ENCODE results near the gene HBS1L. TPM values are rescaled to one million over a fixed set of nuclear protein-coding genes. Genes with fewer than 3 reads are reported as not detected.

Gene HBS1L
- total and polyA plus RNA-seq, 4 donors, result 32.7 to 89.0 (median 52.2) TPM

GRCh38 chr6:135054226-135054568 lies 425 bp downstream of the HBS1L start:
- peaks cover 5 to 24% (median 13%) of the 10 kb centered on the region in 4 donors for H3K4me1 ChIP-seq (ENCODE audit: control insufficient read depth in 4 of 4, insufficient read depth in 4 of 4, low read length in 3 of 4)
- no peaks in the 10 kb centered on the region for H3K9me3 ChIP-seq (ENCODE audit: control insufficient read depth in 4 of 4, low read length in 3 of 4)
- H3K9ac ChIP-seq (ENCODE audit: low read depth in 1 of 2, low read length in 2 of 2), result peak overlapping the region; percentile 94 to 96
- peak overlapping the region; percentile 61 to 82 for H3K27ac ChIP-seq (ENCODE audit: low read depth in 1 of 2, low read length in 2 of 2)
- DNase-seq (ENCODE audit: low spot score), result no peak
- H3K27me3 ChIP-seq (ENCODE audit: control insufficient read depth in 4 of 4, insufficient read depth in 4 of 4, low read length in 3 of 4), result no peaks in the 10 kb centered on the region
- peaks cover 0 to 6% (median 1%) of the 10 kb centered on the region in 4 donors for H3K36me3 ChIP-seq (ENCODE audit: control insufficient read depth in 4 of 4, insufficient read depth in 3 of 4, low read depth in 1 of 4, low read length in 3 of 4)
- 0% methylated on average over 9 of the region's 9 CpGs for WGBS
- H3K4me3 ChIP-seq (ENCODE audit: low read depth in 1 of 3, low read length in 3 of 3), result peak overlapping the region; percentile 82 to 96 (median 90)
- TF ChIP-seq HNF4A (conservative IDR thresholded peaks at IDR 0.05) (no peak), JUND (IDR thresholded peaks at IDR 0.05) (no peak), TAF1 (conservative IDR thresholded peaks at IDR 0.05) (no peak), YY1 (IDR thresholded peaks at IDR 0.05) (no peak), FOXA2 (IDR thresholded peaks at IDR 0.05) (no peak), FOXA1 (IDR thresholded peaks at IDR 0.05) (no peak), RAD21 (IDR thresholded peaks at IDR 0.05) (no peak), RXRA (IDR thresholded peaks at IDR 0.05) (no peak)
- TF ChIP-seq, protein P1, sequence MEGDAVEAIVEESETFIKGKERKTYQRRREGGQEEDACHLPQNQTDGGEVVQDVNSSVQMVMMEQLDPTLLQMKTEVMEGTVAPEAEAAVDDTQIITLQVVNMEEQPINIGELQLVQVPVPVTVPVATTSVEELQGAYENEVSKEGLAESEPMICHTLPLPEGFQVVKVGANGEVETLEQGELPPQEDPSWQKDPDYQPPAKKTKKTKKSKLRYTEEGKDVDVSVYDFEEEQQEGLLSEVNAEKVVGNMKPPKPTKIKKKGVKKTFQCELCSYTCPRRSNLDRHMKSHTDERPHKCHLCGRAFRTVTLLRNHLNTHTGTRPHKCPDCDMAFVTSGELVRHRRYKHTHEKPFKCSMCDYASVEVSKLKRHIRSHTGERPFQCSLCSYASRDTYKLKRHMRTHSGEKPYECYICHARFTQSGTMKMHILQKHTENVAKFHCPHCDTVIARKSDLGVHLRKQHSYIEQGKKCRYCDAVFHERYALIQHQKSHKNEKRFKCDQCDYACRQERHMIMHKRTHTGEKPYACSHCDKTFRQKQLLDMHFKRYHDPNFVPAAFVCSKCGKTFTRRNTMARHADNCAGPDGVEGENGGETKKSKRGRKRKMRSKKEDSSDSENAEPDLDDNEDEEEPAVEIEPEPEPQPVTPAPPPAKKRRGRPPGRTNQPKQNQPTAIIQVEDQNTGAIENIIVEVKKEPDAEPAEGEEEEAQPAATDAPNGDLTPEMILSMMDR (IDR thresholded peaks at IDR 0.05; ENCODE audit: low read depth, low read length, missing input control), result no peak
- TF ChIP-seq, protein P2, sequence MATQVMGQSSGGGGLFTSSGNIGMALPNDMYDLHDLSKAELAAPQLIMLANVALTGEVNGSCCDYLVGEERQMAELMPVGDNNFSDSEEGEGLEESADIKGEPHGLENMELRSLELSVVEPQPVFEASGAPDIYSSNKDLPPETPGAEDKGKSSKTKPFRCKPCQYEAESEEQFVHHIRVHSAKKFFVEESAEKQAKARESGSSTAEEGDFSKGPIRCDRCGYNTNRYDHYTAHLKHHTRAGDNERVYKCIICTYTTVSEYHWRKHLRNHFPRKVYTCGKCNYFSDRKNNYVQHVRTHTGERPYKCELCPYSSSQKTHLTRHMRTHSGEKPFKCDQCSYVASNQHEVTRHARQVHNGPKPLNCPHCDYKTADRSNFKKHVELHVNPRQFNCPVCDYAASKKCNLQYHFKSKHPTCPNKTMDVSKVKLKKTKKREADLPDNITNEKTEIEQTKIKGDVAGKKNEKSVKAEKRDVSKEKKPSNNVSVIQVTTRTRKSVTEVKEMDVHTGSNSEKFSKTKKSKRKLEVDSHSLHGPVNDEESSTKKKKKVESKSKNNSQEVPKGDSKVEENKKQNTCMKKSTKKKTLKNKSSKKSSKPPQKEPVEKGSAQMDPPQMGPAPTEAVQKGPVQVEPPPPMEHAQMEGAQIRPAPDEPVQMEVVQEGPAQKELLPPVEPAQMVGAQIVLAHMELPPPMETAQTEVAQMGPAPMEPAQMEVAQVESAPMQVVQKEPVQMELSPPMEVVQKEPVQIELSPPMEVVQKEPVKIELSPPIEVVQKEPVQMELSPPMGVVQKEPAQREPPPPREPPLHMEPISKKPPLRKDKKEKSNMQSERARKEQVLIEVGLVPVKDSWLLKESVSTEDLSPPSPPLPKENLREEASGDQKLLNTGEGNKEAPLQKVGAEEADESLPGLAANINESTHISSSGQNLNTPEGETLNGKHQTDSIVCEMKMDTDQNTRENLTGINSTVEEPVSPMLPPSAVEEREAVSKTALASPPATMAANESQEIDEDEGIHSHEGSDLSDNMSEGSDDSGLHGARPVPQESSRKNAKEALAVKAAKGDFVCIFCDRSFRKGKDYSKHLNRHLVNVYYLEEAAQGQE (IDR thresholded peaks at IDR 0.05), result no peak
- TF ChIP-seq, protein P3, sequence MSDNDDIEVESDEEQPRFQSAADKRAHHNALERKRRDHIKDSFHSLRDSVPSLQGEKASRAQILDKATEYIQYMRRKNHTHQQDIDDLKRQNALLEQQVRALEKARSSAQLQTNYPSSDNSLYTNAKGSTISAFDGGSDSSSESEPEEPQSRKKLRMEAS (IDR thresholded peaks at IDR 0.05), result no peak

DNA sequence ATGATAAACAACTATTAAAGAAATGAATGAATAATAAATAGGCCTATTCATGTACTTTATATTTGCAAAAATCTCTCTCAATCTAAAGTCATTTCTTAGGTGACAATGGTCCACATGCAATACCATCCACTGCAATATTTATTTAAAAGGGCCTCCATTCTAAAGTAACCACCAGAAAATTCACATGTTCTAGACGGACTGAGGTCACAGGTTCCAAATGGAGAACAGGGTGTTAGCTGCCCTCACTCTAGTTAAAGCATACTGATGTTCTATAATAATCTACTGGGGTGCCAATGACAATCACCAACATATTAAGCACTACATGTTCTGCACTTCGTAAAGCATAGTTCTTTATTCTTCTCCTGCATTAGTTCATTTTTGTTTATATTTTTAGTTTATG lies 1.2 kb downstream of the HBS1L start:
- no peak overlapping the region for H3K9ac ChIP-seq (ENCODE audit: low read depth in 1 of 2, low read length in 2 of 2)
- no peak for TF ChIP-seq ATF3 (IDR thresholded peaks at IDR 0.05)
- no peak for TF ChIP-seq SP1 (IDR thresholded peaks at IDR 0.05)
- TF ChIP-seq, protein P1 (IDR thresholded peaks at IDR 0.05; ENCODE audit: low read depth, low read length, missing input control), result no peak
- TF ChIP-seq, protein P3 (IDR thresholded peaks at IDR 0.05), result no peak
- TF ChIP-seq NR2F2 (IDR thresholded peaks at IDR 0.05), result no peak
- TF ChIP-seq, protein P2 (IDR thresholded peaks at IDR 0.05), result no peak
- no peak for TF ChIP-seq EGR1 (IDR thresholded peaks at IDR 0.05; ENCODE audit: low read depth in 2 of 2)
- TF ChIP-seq JUND (IDR thresholded peaks at IDR 0.05), result no peak
- TF ChIP-seq YY1 (IDR thresholded peaks at IDR 0.05), result no peak
- TF ChIP-seq RXRA (IDR thresholded peaks at IDR 0.05), result no peak

More for the DNA sequence above, 1.2 kb downstream of the HBS1L start:
- 29% methylated on average over 2 of the region's 2 CpGs for WGBS
- Histone ChIP-seq H3K36me3 (ENCODE audit: control insufficient read depth in 4 of 4, insufficient read depth in 3 of 4, low read depth in 1 of 4, low read length in 3 of 4) (peaks cover 0 to 9% (median 5%) of the 10 kb centered on the region in 4 donors), H3K27me3 (ENCODE audit: control insufficient read depth in 4 of 4, insufficient read depth in 4 of 4, low read length in 3 of 4) (no peaks in the 10 kb centered on the region), H3K4me1 (ENCODE audit: control insufficient read depth in 4 of 4, insufficient read depth in 4 of 4, low read length in 3 of 4) (peaks cover 5 to 24% (median 13%) of the 10 kb centered on the region in 4 donors), H3K4me3 (ENCODE audit: low read depth in 1 of 3, low read length in 3 of 3) (peak overlapping the region; percentile 82 to 96 (median 90)), H3K27ac (ENCODE audit: low read depth in 1 of 2, low read length in 2 of 2) (no peak overlapping the region), H3K9me3 (ENCODE audit: control insufficient read depth in 4 of 4, low read length in 3 of 4) (no peaks in the 10 kb centered on the region)
- no peak for DNase-seq (ENCODE audit: low spot score)

Measured in liver (tissue), 9 donors.